ENCODE data around the gene TANK.

Gene TANK

DNA sequence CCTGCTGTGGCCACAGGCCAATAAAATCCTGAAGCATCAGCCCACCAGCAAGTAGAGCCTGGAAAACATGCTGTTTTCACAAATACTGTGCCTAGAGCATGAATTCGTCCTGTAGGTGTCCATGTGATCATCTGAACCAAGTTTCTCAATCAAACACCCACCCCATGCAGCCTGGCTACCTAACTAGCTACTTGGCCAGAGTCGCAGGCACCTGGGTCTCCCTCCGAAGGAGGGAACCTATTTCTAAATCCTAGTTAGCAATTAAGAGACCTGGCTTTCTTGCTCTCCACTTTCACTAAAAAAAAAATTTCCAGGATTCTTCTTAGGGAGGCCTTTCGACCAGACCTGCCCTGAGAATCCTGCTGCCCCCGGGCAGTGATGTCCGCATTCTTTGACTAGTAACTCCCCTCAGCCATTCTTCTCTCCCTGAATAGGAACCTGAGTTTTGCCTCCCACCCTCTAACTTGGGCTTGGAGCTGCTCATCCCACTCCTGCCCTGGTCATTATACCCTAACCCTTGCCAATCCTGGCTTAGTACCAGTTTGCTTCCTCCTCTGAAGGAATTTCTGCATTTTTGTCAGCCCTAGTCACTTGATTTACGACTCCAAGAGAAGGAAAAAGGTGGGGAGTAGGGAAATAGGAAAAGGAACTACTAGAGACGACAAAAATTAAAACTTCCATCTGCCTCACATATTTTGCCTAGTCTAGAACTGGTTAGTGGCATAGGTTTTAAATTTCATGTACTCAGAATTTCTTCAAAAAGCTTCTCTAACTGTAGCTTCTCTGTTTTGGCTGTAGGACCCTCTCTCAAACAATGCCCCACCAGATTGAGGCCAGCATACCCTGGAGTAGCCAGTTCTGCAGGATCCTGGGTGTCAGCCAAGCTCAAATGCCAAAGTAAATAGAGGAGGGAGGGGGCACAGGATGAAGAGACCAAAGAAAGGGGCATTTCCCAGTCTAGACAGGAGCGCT lies 25.4 kb upstream of the TANK start:
- no peak for DNase-seq

DNA sequence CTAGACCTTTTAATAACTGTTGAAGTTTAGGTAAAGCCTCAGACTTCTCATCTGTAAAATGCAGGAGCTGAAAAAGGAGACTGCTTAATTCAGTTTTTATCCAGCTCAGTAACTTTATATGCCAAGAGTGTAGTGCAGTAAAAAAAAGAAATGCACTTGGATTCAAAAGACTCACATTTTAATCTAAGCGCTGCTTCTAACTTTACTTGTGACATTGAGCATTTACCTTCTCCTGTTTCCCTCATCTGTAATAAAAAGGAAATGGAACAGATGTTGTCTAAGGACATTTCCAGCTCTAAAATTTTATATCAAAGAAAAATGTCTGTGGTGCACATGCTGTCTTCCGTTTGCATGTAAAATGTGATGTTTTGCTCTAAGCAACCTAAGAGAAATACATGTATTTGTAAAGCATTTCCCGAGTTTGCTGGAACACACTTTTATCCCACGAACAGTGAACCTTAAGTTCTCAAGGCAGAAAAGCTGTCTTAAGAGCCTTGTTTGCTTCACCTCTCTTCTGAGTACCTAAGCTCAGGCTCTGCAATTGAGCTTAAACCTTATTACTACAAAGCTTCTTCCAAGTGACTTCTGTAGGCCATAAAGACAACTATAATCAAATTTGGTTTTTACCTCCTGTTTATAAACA lies 24.2 kb upstream of the TANK start:
- no peak for DNase-seq

DNA sequence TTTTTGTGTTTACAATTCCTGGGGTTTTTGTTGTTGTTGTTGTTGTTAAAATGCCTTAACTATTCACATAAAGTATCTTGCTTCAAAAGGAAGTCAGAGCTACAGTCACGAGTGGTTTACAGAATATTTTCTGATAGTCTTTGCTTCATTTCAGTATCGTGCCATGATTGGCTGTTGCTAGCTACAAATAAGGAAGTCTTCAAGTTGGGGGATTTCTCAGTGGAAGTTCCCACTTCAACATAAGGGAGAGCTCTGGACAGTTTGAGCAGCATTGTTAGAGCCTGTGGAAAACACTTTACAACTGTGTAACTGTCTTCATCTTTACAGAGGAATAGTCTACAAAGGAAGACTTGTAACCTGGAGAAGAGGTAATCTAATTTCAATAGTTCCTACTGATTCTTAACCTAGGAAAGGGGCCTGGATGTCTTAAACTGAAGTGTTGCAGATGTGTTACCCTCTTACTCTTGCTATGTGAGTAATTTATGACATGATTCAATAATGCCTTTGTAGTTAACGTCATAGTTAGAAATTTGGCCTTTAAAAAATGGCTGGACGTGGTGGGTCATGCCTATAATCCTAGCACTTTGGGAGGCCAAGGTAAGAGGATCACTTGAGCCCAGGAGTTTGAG lies 23.4 kb upstream of the TANK start:
- DNase-seq, result no peak

DNA sequence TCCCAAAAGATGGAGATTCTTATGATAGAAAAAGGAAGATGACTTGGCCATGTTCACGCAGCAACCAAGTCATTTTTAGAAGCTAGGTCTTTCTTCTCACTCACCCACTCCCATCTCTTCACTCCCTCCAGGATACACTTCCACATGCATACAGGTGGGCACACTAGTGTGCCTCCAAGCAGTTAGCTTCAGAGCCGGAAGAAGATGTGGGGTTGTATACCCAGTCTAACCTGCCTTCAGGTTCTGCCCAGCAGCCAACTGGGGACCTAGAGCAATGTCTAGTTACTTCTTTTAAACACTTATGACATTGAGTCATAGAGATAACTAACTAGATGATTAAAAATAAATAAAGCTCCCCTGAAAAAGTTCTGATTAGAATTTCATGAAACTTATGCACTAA lies 21.8 kb upstream of the TANK start:
- DNase-seq, result no peak

DNA sequence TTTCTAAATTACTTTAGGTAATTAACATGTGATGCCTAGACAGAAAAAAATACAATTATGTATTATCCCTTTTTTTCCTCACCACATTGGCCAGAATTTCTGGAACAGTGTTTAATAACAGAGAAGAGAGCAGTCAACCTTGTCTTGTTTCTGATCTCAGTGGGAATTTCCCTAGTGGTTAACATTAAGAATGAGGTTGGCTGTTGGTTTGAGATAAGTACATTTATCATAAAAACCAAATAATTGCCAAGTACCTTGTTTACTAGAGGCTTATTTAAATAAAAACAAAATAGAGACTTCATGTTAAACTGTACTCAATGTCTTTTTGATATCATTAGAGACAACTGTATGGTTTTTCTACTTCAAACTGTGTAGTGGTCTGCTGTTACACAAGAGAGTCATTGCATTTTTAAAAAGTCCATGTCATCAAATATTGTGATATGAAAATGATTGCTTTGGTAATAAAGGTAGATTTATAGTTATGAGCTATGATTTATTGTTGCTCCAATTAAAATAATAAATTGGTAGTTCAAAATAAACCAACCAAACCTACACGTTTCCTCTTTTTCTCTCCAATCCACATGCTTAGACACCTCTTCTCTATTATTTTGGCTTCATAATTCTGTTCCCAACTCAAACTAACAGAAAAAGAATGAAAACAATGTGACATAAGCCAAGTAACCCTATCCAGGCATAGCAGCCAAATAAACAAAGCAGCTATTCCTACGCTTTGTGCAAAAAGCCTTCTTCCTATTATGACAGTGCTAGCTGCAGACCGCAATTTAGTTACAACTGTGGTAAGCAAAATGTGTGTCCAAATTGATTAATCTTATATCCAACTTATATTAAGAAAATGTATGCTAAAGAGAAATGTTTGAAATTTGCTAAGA lies 20.9 kb upstream of the TANK start:
- DNase-seq, result no peak

DNA sequence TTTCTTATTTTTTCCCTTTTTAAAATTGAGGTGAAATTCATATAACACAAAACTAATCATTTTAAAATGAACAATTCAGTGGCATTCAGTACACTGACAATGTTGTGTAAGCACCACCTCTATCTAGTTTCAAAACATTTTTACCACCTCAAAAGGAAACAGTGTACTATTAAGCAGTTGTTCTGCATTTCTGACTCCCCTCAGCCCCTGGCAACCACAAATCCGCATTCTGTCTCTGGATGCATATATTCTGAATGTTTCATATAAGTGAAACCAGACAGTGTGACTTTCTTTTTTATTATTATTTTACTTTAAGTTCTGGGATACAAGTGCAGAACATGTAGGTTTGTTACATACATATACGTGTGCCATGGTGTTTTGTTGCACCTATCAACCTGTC lies 19.2 kb upstream of the TANK start:
- DNase-seq, result no peak

DNA sequence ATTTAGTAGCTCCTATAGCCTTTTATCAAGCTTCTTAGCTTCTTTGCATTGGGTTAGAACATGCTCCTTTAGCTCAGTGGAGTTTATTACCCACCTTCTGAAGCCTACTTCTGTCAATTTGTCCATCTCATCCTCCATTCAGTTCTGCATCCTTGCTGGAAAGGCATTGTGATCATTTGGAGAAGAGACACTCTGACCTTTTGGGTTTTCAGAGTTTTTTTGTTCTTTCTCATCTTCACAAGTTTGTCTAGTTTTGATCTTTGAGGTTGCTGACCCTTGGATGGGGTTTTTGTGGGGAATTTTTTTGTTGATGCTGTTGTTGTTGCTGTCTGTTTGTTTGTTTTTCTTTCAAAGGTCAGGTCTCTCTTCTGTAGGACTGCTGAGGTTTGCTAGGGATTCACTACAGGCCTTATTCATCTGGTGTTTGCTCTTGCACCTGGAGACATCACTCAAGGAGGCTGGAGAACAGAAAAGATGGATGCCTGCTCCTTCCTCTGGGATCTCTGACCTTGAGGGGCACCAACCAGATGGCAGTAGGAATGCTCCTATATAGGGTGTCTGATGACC lies 13.9 kb upstream of the TANK start:
- DNase-seq, result no peak

DNA sequence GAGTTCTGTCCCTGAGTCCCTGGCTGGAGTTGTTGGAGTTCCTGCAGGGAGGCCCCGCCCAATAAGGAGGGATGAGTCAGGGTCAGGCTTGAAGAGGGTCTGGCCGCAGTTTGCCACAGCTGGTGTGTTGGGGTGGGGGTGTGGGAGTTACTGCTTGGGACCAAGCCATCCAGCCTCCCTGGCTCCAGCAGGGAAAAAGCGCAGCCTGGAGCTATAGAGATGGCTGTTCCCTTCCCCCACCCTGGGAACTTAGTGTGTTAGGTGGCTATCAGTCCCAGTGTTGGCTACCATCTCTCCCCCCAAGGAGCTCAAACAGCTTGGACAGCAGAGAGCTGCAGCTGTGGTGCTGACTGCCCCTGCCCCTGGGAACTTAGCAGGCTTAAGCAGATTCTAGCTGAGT lies 13.2 kb upstream of the TANK start:
- DNase-seq, result no peak

DNA sequence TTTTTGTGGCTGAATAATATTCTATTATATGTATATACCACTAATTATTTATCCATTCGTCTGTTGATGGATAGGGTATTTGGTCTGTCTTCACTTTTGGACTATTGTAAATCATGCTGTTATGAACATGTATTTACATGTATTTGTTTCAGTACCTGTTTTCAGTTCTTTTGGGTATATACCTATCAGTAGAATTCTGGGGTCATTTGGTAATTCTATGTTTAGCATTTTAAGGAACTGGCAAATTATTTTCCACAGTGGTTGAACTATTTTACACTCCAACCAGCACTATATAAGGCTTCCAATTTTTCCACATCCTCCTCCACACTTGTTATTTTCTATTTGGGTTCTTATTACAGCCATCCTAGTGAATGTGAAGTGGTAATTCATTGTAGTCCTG lies 12.4 kb upstream of the TANK start:
- DNase-seq, result no peak

DNA sequence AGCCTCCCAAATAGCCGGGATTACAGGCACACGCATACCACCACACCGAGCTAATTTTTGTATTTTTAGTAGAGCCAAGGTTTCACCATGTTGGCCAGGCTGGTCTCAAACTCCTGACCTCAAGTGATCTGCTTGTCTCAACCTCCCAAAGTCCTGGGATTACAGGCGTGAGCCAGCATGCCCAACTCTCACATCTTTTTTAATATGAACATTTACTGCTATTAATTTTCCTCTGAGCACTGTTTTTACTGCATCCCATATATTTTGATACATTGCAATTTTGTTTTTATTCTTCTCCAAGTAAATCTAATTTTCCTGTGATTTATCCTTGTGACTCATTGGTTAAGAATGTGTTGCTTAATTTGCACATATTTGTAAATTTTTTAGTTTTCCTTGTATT lies 9.5 kb upstream of the TANK start:
- no peak for DNase-seq

DNA sequence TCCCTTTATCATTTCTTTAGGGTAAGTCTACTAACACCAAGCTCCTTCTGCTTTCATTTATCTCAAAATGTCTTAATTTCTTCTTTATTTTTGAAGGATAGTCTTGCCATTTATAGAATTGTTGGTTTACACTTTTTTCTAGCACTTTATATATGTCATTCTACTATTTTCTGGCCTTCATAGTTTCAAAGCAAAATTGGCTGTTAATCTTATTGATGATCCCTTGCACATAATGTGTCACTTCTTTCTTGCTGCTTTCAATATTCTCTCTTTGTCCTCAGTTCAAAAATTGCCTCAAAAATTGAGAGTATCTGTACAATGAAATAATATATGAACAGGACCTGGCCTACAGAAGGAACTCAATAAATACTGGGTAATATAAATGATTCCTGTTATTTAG lies 7.9 kb upstream of the TANK start:
- no peak for DNase-seq

DNA sequence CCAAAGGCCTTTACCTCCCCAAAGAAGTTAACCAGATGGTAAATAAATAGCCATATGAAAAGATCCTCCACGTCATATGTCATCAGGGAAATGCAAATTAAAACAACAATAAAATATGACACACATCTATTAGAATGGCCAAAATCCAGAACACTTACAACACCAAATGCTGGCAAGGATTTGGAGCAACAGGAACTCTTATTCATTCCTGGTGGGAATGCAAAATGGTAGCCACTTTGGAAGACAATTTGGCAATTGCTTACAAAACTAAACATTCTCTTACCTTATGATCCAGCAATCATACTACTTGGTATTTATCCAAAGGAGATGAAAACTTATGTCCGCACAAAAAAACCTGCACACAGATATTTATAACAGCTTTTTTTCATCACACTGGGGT lies 1.3 kb upstream of the TANK start:
- no peak for DNase-seq

DNA sequence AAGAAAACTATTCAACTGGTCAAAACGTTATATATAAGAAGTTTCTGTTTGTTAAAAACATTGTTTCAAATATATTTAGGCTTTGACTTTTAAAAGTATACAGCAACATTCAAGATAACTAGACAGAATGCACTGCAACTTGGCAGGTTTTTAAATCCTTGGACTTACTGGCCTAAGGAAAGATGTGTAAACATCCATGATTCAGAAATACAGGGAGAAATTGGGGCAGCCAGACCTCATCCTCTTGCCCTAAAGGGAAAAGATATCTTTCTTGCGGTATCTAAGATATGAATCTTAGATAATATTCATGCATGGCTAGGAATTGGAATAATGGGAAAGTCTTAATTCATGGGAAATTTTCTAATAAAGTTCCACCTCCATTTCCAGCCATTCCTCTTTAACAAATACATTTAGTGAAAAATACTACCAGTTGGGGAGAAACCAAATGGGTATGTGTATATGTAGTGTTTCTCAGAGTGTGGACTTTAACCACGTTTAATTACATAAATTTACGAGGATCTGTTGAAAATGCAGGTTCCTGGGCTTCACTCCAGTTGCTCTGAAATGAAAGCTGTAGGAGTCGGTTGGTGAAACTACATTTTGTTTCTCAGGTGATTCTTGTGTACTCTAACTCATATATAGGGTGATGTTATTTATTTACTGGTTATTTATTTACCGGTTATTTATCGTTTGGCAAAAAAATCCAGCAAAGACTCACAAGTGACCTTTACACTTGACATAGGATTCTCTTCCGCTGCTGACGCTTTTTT lies 587 bp upstream of the TANK start:
- DNase-seq, result no peak

DNA sequence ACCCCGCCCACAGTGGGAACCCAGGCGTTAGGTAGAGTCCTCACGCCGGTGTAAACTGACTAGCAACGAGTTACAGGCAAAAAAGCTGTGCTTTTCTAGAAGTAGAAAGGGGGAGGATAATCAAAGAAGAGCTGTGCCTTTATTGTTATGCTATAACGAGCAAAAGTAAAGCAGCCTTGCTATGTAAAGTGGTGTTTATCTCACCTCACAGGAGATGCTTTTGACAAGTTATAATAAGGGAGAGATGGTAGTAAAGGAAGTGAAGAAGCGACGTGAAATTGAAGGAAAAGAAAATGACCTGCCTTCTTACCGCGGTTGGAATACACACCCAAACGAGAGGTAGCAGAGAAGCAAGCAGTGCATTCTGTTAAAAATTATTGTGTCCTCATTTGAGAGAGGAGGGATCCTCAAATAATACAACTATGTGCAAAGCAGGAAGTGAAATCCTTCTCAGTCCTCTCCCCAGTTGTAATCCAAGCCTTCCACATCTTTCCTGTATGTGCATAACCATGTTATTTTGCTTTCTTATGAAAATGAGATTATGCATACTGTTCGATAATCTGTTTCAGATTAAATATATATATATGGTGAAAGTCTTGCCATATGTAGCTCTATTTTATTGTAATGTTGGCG lies 962 bp downstream of the TANK start:
- DNase-seq, result no peak

DNA sequence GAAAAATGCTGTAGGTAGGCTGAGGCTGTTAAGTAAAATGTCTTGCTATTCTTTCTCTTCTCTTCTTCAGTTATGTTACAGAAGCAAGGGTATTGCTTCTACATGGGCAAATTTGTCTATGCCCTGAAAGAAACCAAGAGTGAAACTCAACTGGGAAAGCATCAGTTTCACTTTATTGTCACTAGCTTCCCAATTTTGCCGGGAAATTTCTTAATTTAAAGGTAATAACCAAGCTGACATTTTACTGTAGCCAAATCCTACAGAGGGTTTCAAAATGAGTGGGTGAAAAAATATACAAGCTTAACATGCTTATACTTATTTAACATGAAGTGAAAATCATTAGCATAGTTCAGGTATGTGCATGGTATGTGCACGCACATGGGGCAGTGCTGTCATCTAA lies 3.2 kb downstream of the TANK start:
- no peak for DNase-seq

DNA sequence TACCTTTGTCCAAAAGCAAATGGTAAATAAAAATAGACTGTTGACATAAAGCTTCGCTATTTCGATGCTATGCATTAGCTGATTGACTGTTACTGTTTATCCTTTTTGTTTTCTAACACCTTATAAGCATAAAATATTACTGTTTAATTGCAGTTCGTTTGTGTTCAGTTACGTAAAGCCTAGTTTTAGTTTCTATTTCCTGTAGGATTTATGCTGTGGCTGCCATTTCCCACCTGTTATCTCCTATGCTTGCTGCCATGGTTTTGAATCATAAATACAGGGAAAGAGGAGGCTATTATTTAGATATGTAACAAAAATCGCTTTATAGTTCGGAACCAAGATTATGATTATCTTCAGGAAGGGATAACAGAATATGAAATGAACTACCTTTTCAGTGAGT lies 3.9 kb downstream of the TANK start:
- no peak for DNase-seq

DNA sequence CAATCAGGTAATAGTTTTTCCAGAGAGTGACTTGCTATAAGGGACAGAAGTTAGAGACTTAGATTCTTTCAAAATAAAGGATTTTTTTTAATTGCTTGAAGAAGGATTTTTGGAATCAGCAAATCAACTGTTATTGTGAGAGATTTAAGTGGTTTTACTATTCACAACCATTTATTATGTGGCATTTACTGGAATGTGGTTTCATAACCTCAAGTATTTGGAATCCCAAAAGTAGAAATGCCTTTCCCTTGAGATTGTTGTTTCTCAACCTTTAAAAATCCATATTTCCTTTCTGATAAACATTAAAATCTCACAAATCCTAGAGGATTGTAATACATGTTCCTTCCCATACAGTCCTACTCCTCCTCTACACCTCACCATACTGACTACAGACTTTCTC lies 5.0 kb downstream of the TANK start:
- DNase-seq, result no peak

DNA sequence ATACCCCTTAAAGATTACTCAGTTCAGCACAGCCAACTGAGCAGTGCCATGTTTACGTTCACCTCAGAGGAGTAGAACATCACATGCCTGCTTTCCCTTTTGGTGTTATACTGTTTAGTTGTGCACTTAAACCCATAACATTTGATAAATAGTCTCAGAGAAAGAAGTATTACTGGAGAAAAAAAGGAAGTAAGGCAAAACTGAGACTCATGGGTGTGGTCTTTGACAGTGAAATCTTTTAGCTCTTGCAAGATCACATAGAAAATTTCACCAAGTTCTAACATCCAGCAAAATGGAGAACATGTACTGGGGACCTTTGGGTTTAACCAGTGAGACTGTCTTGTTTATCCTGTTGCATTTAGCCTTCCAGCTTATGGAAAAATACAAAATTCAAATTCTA lies 5.6 kb downstream of the TANK start:
- no peak for DNase-seq

DNA sequence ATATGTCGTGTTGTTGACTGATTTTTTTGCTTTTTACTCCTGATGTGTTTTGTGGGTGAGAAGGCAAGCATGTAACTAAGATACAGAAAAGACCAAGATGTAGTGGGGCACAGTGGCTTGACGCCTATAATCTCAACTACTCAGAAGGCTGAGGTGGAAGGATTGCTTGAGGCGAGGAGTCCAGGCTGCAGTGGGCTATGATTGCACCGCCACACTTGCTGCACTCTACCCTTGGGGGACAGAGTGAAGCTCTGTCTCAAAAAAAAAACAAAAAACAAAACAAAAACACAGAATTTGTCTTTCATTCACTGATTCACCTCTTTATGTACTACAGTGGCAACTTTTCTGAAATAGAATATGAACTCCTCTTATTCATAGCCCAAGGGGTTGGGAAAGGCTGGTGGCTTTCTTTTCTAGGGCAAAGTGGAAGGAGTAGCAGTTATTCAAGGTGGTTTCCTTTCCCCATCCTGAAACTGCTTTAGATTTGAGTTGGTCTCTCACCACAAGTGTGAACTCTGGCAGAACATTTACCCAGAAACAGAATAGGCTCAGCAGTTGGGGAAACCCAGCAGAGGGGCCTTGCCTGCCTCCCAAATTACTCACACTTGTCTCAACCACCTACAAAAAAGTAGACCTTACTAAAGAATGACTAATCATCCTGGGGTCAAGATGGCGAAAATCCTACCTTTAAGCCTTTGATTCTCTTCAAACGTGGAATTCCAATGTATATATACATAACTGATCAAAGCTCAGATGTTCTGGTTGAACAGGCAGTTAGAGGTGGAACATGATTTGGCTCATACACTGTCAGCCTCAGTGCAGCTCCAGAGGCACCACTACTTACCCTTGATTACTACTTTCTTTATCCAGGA lies 6.5 kb downstream of the TANK start:
- DNase-seq, result peak; percentile 42 to 53

DNA sequence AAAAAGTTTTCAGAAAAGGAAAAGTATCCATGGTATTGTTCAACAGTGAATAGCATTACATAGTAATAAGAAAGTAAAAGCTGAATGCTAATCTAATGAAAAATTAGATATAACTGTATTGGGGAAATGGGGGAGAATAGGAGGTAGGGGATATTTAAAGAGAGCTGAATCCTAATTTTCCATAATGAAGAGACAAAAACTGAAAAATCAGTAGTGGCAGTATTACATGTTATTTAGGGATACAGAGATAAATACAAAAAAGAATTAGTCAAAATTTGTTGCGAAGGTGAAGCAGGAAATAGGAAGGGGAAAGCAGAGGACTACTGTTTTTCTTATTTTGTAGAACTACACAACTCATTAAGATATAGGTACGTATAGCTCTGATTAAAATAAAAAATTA lies 9.1 kb downstream of the TANK start:
- DNase-seq, result no peak
